Skeletal muscle satellite cell (primary cell): Measurements from ENCODE around the gene SLAMF1.

Experiments
- H3K27me3 ChIP-seq: 2 replicates; pipeline ENCODE4 v1.7.0; 2013; ENCODE audit warnings: low read length; ENCODE audit not compliant: control insufficient read depth, insufficient read depth
- H3K36me3 ChIP-seq: 2 replicates; pipeline ENCODE4 v1.7.0; 2013; ENCODE audit warnings: mild to moderate bottlenecking, control low read depth, low read length; ENCODE audit not compliant: insufficient read depth
- H3K4me1 ChIP-seq: 2 replicates; pipeline ENCODE4 v1.7.0; 2013; ENCODE audit warnings: low read length; ENCODE audit not compliant: control insufficient read depth, insufficient read depth
- H3K4me2 ChIP-seq: 2 replicates; pipeline ENCODE4 v1.7.0; 2013; ENCODE audit warnings: mild to moderate bottlenecking, low read length
- H3K4me3 ChIP-seq: 2 replicates; pipeline ENCODE4 v1.7.0; 2013; ENCODE audit warnings: low read length
- H3K9ac ChIP-seq: 2 replicates; pipeline ENCODE4 v1.7.0; 2013; ENCODE audit warnings: mild to moderate bottlenecking, low read depth, low read length, moderate library complexity
- H3K9me3 ChIP-seq: replicated peaks from 2 replicates; pipeline ENCODE4 v1.7.0; 2013; ENCODE audit warnings: mild to moderate bottlenecking, control low read depth, low read length

SLAMF1 gene

DNA sequence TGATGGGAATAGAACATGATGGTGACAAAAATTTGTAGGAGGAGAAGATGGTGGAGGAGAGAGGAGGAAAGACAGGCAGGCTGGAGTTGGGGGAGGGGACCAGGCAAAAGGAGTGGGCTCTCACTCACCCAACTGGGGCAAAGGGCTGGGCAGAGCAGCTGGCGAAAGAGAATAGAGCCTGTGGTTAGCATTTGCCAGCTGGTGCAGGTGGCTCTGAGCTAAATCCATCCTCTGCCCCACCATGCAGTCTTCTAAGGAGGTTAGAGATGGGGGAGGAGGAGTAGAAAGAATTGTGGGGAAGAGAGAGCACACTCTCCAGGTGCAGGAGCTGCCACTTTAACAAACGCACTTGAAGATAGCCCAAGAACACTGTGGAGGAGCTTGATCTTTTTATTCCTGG, 27.6 kb upstream of the SLAMF1 start:
- Histone ChIP-seq H3K9me3 (no peaks in the 10 kb centered on the region), H3K4me2 (no peak overlapping the region), H3K36me3 (no peaks in the 10 kb centered on the region), H3K4me1 (no peaks in the 10 kb centered on the region), H3K4me3 (no peak overlapping the region), H3K27me3 (peaks cover 13% of the 10 kb centered on the region), H3K9ac (no peak overlapping the region)

GRCh38 chr1:160672789-160673695, 26.2 kb upstream of the SLAMF1 start:
- H3K9me3 ChIP-seq, result no peaks in the 10 kb centered on the region
- peaks cover 1% of the 10 kb centered on the region for H3K27me3 ChIP-seq
- no peak overlapping the region for H3K4me2 ChIP-seq
- H3K36me3 ChIP-seq, result no peaks in the 10 kb centered on the region
- H3K4me3 ChIP-seq, result no peak overlapping the region
- H3K4me1 ChIP-seq, result no peaks in the 10 kb centered on the region
- H3K9ac ChIP-seq, result no peak overlapping the region

DNA sequence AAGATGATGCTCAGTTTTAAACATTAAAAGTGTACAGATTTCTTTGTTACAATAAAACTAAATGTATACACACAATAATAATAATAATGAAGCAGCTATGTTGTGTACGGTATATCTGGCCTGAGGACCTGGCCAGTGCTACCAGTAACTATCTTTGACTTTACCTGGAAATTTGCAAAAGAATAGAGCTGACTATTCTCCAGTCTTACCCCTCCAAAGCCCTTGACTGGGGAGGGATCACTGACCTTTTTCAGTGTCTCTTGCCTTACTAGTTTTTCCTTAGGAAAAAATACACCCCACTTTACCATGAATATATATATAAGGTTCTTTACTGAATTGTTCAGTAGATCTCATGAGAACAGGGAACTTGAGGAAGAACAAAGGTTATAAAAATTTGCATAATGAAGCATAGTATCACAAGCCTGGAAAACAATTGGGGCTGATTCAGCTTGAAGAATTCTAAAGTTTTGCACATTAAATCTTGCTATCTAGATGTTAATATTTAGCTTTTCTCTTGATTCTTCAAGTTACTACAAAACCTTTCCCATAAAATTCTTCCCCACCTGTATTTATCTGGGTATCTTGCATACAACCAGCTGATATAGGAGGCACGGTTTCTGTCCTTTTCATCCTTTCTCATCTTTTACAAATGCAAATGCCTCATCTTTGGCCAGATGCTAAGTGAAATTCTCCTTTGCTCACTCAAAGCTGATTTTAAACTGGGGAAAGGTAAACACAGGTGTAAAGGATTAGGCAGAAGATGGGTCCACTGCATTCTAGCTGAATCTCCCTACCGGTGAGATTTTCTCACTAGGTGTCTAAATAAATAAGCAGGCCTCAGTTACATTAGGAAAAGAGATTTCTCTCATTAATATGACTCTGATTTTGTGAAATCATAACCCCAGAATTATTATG, 25.0 kb upstream of the SLAMF1 start:
- Histone ChIP-seq H3K36me3 (no peaks in the 10 kb centered on the region), H3K4me1 (no peaks in the 10 kb centered on the region), H3K4me2 (no peak overlapping the region), H3K4me3 (no peak overlapping the region), H3K9ac (no peak overlapping the region), H3K27me3 (no peaks in the 10 kb centered on the region), H3K9me3 (no peaks in the 10 kb centered on the region)

- H3K4me3 ChIP-seq, result no peak overlapping the region
- H3K9ac ChIP-seq, result no peak overlapping the region
- no peaks in the 10 kb centered on the region for H3K36me3 ChIP-seq
- no peak overlapping the region for H3K4me2 ChIP-seq
- no peaks in the 10 kb centered on the region for H3K27me3 ChIP-seq
- H3K9me3 ChIP-seq, result no peaks in the 10 kb centered on the region
- H3K4me1 ChIP-seq, result no peaks in the 10 kb centered on the region
Observed at GRCh38 chr1:160670701-160671100, 23.9 kb upstream of the SLAMF1 start.

DNA sequence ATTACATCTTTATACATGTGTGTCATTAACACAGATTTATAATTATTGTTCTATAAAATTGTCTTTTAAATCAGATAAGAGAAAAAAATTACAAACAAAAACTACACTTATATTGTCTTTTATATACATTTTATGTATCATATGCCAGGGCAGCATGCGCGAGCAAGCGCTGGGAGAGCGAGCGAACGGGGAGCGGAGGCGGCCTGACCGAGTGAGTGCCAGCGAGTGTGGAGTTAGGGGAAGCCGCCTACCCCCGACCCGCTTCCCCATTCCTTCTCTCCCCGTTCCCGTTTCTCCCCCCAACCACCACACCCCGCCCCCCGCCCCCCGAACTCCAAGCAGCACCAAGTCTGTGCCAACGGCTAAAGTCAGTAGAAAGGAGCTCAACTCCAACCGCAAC, 23.0 kb upstream of the SLAMF1 start:
- Histone ChIP-seq H3K4me3 (no peak overlapping the region), H3K9ac (no peak overlapping the region), H3K9me3 (no peaks in the 10 kb centered on the region), H3K4me2 (no peak overlapping the region), H3K27me3 (no peaks in the 10 kb centered on the region), H3K36me3 (no peaks in the 10 kb centered on the region), H3K4me1 (no peaks in the 10 kb centered on the region)

DNA sequence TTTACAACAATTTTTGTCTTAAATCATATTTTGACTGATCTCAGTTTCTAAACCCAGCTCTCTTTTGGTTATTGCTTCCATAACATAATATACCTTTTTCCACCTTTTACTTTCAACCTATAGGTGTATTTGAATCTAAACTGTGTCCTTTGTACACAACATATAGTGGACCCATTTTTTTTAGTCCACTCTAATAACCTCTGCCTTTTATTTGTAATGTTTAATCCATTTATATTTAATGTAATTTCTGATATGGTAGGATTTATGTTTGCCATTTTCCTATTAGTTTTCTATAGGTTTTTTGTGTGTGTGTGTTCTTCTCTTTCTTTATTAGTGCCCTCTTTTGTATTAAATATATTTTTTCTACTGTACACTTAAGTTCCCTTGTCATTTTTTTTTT, 22.4 kb upstream of the SLAMF1 start:
- Histone ChIP-seq H3K27me3 (no peaks in the 10 kb centered on the region), H3K36me3 (no peaks in the 10 kb centered on the region), H3K4me1 (no peaks in the 10 kb centered on the region), H3K9ac (no peak overlapping the region), H3K4me3 (no peak overlapping the region), H3K4me2 (no peak overlapping the region), H3K9me3 (no peaks in the 10 kb centered on the region)

GRCh38 chr1:160667896-160668295, 21.1 kb upstream of the SLAMF1 start:
- no peak overlapping the region for H3K9ac ChIP-seq
- no peaks in the 10 kb centered on the region for H3K9me3 ChIP-seq
- no peak overlapping the region for H3K4me2 ChIP-seq
- H3K36me3 ChIP-seq, result no peaks in the 10 kb centered on the region
- no peak overlapping the region for H3K4me3 ChIP-seq
- H3K27me3 ChIP-seq, result no peaks in the 10 kb centered on the region
- no peaks in the 10 kb centered on the region for H3K4me1 ChIP-seq

DNA sequence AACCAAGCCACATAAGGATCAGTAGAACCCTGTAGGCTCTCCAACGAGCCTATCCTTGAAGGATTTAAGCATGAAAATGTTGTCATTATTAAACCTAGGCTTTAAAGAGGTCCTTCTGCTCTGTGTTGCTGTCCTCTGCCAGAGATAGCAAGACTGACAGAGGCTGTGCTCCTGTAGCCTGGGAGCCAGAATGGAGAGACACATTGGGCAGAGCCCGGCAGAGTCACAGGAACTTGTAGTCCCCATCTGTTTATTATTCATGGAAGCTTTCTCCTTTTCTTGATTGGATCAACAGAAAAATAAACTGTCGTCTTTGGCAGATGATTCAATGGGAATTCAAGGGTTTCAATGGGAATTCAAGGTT, 19.2 kb upstream of the SLAMF1 start:
- no peaks in the 10 kb centered on the region for H3K36me3 ChIP-seq
- no peaks in the 10 kb centered on the region for H3K27me3 ChIP-seq
- H3K4me2 ChIP-seq, result no peak overlapping the region
- H3K4me1 ChIP-seq, result no peaks in the 10 kb centered on the region
- no peak overlapping the region for H3K4me3 ChIP-seq
- H3K9me3 ChIP-seq, result no peaks in the 10 kb centered on the region
- H3K9ac ChIP-seq, result no peak overlapping the region

GRCh38 chr1:160665330-160666078, 18.7 kb upstream of the SLAMF1 start:
- no peaks in the 10 kb centered on the region for H3K36me3 ChIP-seq
- H3K4me1 ChIP-seq, result no peaks in the 10 kb centered on the region
- H3K9ac ChIP-seq, result no peak overlapping the region
- H3K27me3 ChIP-seq, result no peaks in the 10 kb centered on the region
- H3K4me3 ChIP-seq, result no peak overlapping the region
- H3K9me3 ChIP-seq, result no peaks in the 10 kb centered on the region
- no peak overlapping the region for H3K4me2 ChIP-seq

GRCh38 chr1:160664573-160665051, 17.8 kb upstream of the SLAMF1 start:
- Histone ChIP-seq H3K36me3 (no peaks in the 10 kb centered on the region), H3K4me3 (no peak overlapping the region), H3K9ac (no peak overlapping the region), H3K27me3 (no peaks in the 10 kb centered on the region), H3K4me1 (no peaks in the 10 kb centered on the region), H3K9me3 (no peaks in the 10 kb centered on the region), H3K4me2 (no peak overlapping the region)

DNA sequence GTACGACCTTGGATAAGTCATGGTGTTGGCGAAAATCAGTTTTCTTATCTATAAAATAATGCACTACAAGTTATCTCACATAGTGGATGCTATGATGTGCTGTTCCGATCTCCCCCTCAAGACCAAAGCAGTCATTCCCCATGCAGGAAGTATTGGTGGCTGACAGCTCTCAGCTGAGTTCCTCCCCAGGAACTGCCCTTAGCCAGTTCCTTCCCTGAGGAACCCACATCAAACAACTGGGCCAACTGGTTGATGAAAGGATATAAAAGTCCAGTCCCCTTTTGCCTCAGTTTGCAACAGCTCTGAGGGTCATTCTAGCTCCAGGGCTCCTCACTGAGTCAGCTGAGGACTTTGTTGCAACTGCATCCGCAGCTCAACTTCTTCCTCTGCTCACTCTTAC, 16.1 kb upstream of the SLAMF1 start:
- H3K9me3 ChIP-seq, result no peaks in the 10 kb centered on the region
- no peaks in the 10 kb centered on the region for H3K4me1 ChIP-seq
- H3K36me3 ChIP-seq, result no peaks in the 10 kb centered on the region
- H3K4me2 ChIP-seq, result no peak overlapping the region
- H3K27me3 ChIP-seq, result no peaks in the 10 kb centered on the region
- H3K4me3 ChIP-seq, result no peak overlapping the region
- H3K9ac ChIP-seq, result no peak overlapping the region
